ENCODE measurements around the gene TRNAU1AP. TPM values are rescaled to one million over a fixed set of nuclear protein-coding genes. Genes with fewer than 3 reads are reported as not detected.
"Not testable (repeated sequence)": the region's sequence is repeated elsewhere in the genome, so short reads cannot be mapped to it uniquely, and the experiment has no call there.

Gene TRNAU1AP
- total RNA-seq, 4 donors from 2014 or later = 4.1 to 25.4 (median 12.4) TPM

DNA sequence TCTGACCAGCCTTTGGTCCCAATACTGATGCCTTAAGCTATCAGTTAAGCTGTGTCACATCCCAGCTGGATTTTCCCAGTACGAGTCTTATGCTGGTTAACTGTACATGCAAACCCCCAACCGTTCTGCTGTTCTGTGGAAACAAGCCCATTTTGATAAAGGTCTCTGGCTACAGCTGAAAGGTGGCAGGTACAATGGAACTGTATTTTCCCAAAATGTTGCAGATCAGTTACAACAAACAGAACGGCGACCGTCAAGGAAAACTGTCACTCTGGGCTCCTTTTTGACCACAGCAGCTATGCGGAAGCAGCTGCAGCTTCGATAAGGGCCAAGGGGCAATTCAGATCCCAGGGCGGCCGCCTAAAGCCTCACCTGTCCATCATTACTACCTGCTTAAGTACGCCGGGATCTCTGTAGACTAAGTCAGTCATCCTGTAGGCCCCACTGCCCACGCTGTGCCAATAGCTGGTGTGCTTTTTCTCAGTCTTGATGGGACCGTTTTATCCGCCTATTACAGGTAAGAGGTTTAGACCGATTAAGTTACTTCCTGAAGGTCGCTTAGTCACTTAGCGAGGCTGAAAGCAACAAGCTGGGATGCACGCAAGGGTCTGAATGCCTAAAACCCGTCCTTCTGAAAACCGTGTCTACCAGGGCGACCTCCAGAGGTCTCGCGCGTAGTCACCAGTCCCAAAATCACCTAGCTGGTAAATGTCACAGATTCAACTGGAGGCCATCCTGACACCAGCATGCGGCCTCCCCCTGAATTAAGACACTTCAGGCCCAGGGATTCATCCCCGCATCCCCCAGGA is 28.0 kb downstream of the TRNAU1AP start:
- intact Hi-C loops (cut with DNase I; ENCODE audit: low total_unique reads) = loop anchor here (1.0 kb wide), 1 partner anchor 28 kb away; the partner anchor contains the start of gene TRNAU1AP

DNA sequence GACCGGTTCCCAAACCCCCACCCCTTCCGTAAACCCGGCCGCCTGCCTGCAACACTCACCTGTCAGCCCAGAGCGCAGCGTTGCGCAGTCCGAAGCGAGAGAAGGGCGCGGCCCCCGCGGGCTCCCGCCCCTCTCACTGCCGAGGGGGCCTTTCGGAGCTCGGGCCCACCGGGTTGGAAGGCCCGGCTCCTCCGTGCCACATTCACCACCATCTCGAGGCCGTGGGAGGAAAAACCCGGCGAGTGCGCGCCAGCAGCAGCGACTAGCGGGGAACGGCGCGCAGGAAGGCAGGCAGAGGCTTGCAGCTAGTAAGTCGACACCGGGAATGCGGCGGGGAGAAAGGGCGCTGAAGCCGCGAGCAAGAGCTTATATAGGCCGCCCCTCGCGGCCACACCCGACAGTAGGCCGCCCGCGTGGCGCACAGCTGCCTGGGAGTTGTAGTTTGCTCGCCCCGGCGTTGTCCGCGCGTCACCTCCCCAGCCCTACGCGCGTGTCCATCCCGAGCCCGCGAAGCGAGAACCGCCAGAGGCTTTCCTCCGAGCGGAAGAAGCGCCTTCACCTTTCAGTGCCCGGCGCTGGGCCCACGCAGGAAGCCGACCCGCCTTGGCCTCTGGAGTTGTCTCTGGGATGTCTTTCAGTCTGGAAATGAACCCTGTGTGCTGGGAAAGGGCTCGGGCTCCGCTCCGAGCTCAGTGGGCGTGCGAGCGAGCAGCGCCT is 28.8 kb downstream of the TRNAU1AP start:
- 0% methylated on average over 61 of the region's 75 CpGs; no CpG with 5 or more reads in 1 of the 2 donors for WGBS, 2 donors (ENCODE audit: low coverage in 1 of 2)
- in situ Hi-C loops (cut with MboI; ENCODE audit: low pct_ligation_motif_present in 1 of 4, low pct_unique_long_range_greater_than_20kb in 1 of 4, low sequenced_read_pairs in 3 of 4) = no loop called here
- intact Hi-C loops (cut with DNase I; ENCODE audit: low total_unique reads) = loop anchor here (1.0 kb wide), 1 partner anchor 28 kb away; the partner anchor contains the start of gene TRNAU1AP
- Histone ChIP-seq H3K27me3 (no peaks in the 10 kb centered on the region), H3K36me3 (peaks cover 0 to 26% (median 13%) of the 10 kb centered on the region in 4 donors), H3K4me3 (peak overlapping the region; percentile 73 to 89 (median 76)), H3K27ac (peak overlapping the region; percentile 91 to 98 (median 96)), H3K4me1 (peaks cover 11 to 29% (median 21%) of the 10 kb centered on the region in 4 donors), H3K9me3 (no peaks in the 10 kb centered on the region)
- peak; percentile 97 to 100 (median 99) for TF ChIP-seq POLR2AphosphoS5 (IDR thresholded peaks at IDR 0.05)
- no peak for TF ChIP-seq EP300 (IDR thresholded peaks at IDR 0.05; ENCODE audit: low read depth)
- peak; percentile 99 for TF ChIP-seq POLR2A (IDR thresholded peaks at IDR 0.05)
- TF ChIP-seq, protein P1, sequence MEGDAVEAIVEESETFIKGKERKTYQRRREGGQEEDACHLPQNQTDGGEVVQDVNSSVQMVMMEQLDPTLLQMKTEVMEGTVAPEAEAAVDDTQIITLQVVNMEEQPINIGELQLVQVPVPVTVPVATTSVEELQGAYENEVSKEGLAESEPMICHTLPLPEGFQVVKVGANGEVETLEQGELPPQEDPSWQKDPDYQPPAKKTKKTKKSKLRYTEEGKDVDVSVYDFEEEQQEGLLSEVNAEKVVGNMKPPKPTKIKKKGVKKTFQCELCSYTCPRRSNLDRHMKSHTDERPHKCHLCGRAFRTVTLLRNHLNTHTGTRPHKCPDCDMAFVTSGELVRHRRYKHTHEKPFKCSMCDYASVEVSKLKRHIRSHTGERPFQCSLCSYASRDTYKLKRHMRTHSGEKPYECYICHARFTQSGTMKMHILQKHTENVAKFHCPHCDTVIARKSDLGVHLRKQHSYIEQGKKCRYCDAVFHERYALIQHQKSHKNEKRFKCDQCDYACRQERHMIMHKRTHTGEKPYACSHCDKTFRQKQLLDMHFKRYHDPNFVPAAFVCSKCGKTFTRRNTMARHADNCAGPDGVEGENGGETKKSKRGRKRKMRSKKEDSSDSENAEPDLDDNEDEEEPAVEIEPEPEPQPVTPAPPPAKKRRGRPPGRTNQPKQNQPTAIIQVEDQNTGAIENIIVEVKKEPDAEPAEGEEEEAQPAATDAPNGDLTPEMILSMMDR (IDR thresholded peaks at IDR 0.05) = peak in 2 of 5 experiments; percentile 27 to 44
- DNase-seq = peak; percentile 97

More for the DNA sequence above, 28.0 kb downstream of the TRNAU1AP start:
- peak; percentile 68 for DNase-seq
- Histone ChIP-seq H3K9me3 (no peaks in the 10 kb centered on the region), H3K4me1 (peaks cover 11 to 29% (median 21%) of the 10 kb centered on the region in 4 donors), H3K27me3 (no peaks in the 10 kb centered on the region), H3K36me3 (peaks cover 0 to 29% (median 13%) of the 10 kb centered on the region in 4 donors), H3K27ac (peak overlapping the region; percentile 91 to 98 (median 96)), H3K4me3 (peak overlapping the region; percentile 73 to 89 (median 76))
- in situ Hi-C loops (cut with MboI; ENCODE audit: low pct_ligation_motif_present in 1 of 4, low pct_unique_long_range_greater_than_20kb in 1 of 4, low sequenced_read_pairs in 3 of 4) = no loop called here
- WGBS, 2 donors (ENCODE audit: low coverage in 1 of 2) = 0 to 1% methylated on average over 1 to 26 of the region's 26 CpGs
- peak in 2 of 3 donors; percentile 69 to 74 for TF ChIP-seq POLR2AphosphoS5 (IDR thresholded peaks at IDR 0.05)
- no peak for TF ChIP-seq EP300 (IDR thresholded peaks at IDR 0.05; ENCODE audit: low read depth)
- TF ChIP-seq, protein P1 (IDR thresholded peaks at IDR 0.05) = no peak
- no peak for TF ChIP-seq POLR2A (IDR thresholded peaks at IDR 0.05)

DNA sequence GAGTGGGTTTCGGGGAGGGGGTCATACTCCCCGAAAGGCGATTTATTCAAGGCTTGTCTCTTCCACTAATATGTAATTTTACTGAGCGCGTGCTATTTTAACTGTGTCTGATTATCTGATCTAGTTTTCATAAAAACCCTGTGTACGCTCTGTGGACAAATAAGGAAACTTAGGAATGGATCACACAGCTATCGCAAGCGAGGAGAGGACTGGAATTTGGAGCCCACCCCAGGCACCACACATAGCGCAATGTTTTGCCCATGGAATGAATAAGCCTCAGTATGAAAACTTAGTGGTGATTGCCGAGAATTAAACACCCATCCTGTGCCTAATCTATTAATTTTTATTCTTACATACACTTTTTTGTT is 29.3 kb downstream of the TRNAU1AP start:
- in situ Hi-C loops (cut with MboI; ENCODE audit: low pct_ligation_motif_present in 1 of 4, low pct_unique_long_range_greater_than_20kb in 1 of 4, low sequenced_read_pairs in 3 of 4) (no loop called here), intact Hi-C loops (cut with DNase I; ENCODE audit: low total_unique reads) (no loop called here)
- H3K4me3 ChIP-seq = peak overlapping the region; percentile 18 to 89 (median 76)
- no peaks in the 10 kb centered on the region for H3K9me3 ChIP-seq
- WGBS, 2 donors (ENCODE audit: low coverage in 1 of 2) = 0 to 2% methylated on average over 4 to 10 of the region's 10 CpGs
- TF ChIP-seq POLR2AphosphoS5 (IDR thresholded peaks at IDR 0.05) = no peak
- TF ChIP-seq, protein P1 (IDR thresholded peaks at IDR 0.05) = no peak
- peaks cover 0 to 23% (median 10%) of the 10 kb centered on the region in 4 donors for H3K36me3 ChIP-seq
- no peaks in the 10 kb centered on the region for H3K27me3 ChIP-seq
- DNase-seq = peak; percentile 24
- H3K27ac ChIP-seq = peak overlapping the region; percentile 91 to 98 (median 96)
- H3K4me1 ChIP-seq = peaks cover 11 to 29% (median 21%) of the 10 kb centered on the region in 4 donors

DNA sequence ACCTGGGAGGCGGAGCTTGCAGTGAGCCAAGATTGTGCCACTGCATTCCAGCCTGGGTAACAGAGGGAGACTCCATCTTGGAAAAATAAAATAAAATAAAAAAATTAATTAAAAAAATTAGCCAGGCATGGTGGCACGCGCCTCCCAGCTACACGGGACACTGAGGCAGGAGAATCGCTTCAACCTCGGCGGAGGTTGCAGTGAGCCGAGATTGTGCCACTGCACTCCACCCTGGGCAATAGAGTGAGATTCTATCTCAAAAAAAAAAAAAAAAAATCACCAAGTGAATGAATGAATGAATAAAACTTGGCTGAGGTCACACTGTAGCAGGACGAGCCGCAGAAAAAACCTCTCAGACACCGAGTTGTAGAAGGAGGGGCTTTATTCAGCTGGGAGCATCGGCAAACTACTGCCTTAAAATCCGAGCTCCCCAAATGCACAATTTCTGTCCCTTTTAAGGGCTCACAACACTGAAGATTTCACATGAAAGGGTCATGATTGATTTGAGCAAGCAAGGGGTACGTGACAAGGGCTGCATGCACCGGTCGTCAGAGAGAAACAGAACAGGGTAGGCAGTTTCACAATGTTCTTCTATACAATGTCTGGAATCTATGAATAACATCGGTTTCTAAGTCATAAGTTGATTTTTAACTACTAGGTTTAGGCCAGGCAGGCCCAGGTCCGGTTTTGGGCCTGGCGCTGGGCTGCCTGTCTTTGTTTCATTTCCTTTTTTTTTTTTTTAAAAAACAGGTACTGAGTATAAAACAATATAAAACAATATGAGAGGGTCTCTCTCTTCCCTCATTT is 33.9 kb downstream of the TRNAU1AP start:
- H3K9me3 ChIP-seq; H3K27ac ChIP-seq; intact Hi-C loops (cut with DNase I; ENCODE audit: low total_unique reads); H3K36me3 ChIP-seq; DNase-seq; H3K4me3 ChIP-seq; H3K27me3 ChIP-seq; in situ Hi-C loops (cut with MboI; ENCODE audit: low pct_ligation_motif_present in 1 of 4, low pct_unique_long_range_greater_than_20kb in 1 of 4, low sequenced_read_pairs in 3 of 4): not testable (repeated sequence)
- 90 to 92% methylated on average over 18 to 19 of the region's 19 CpGs for WGBS, 2 donors (ENCODE audit: low coverage in 1 of 2)
- peaks cover 4 to 30% (median 18%) of the 10 kb centered on the region in 4 donors for H3K4me1 ChIP-seq

Data from transverse colon (tissue), 4 donors.